KOPT-K1 (cell line): ENCODE data around the gene FREM2.

Experiments
- H3K27ac ChIP-seq: fragments of 200-600 bp; sonication (generic); 2 replicates; pipeline ENCODE4 v1.5.1; 2016; ENCODE audit warnings: antibody characterized with exemption, mild to moderate bottlenecking, low read depth, low read length; ENCODE audit not compliant: poor library complexity, severe bottlenecking
- H3K36me3 ChIP-seq: fragments of 200-600 bp; sonication (generic); 2 replicates; pipeline ENCODE4 v1.5.1; 2017; ENCODE audit warnings: antibody characterized with exemption, mild to moderate bottlenecking, low read length, moderate library complexity; ENCODE audit not compliant: insufficient read depth
- H3K9me3 ChIP-seq: fragments of 200-600 bp; sonication (generic); 2 replicates; pipeline ENCODE4 v1.5.1; 2017; ENCODE audit warnings: antibody characterized with exemption, low read length, mild to moderate bottlenecking; ENCODE audit not compliant: insufficient read depth, poor library complexity, severe bottlenecking

The FREM2 gene

GRCh38 chr13:38863536-38863935 lies 176.7 kb downstream of the FREM2 start:
- Histone ChIP-seq H3K9me3 (no peaks in the 10 kb centered on the region), H3K36me3 (no peaks in the 10 kb centered on the region), H3K27ac (no peak overlapping the region)

GRCh38 chr13:38866649-38867048 lies 179.8 kb downstream of the FREM2 start:
- H3K27ac ChIP-seq, result no peak overlapping the region

GRCh38 chr13:38868399-38868798 lies 181.5 kb downstream of the FREM2 start:
- no peaks in the 10 kb centered on the region for H3K9me3 ChIP-seq

More at GRCh38 chr13:38866649-38867048, 179.8 kb downstream of the FREM2 start:
- no peaks in the 10 kb centered on the region for H3K36me3 ChIP-seq
- no peaks in the 10 kb centered on the region for H3K9me3 ChIP-seq

GRCh38 chr13:38868870-38869269 lies 182.0 kb downstream of the FREM2 start:
- no peaks in the 10 kb centered on the region for H3K9me3 ChIP-seq
- H3K36me3 ChIP-seq, result no peaks in the 10 kb centered on the region
- no peak overlapping the region for H3K27ac ChIP-seq

More at GRCh38 chr13:38868399-38868798, 181.5 kb downstream of the FREM2 start:
- H3K36me3 ChIP-seq, result no peaks in the 10 kb centered on the region
- no peak overlapping the region for H3K27ac ChIP-seq

GRCh38 chr13:38871275-38871674 lies 184.4 kb downstream of the FREM2 start:
- no peaks in the 10 kb centered on the region for H3K36me3 ChIP-seq

GRCh38 chr13:38872693-38873092 lies 185.8 kb downstream of the FREM2 start:
- H3K9me3 ChIP-seq, result no peaks in the 10 kb centered on the region
- H3K36me3 ChIP-seq, result no peaks in the 10 kb centered on the region
- H3K27ac ChIP-seq, result no peak overlapping the region

More at GRCh38 chr13:38871275-38871674, 184.4 kb downstream of the FREM2 start:
- Histone ChIP-seq H3K27ac (no peak overlapping the region), H3K9me3 (no peaks in the 10 kb centered on the region)

GRCh38 chr13:38875186-38875875 lies 188.5 kb downstream of the FREM2 start:
- Histone ChIP-seq H3K27ac (no peak overlapping the region), H3K9me3 (no peaks in the 10 kb centered on the region), H3K36me3 (no peaks in the 10 kb centered on the region)

GRCh38 chr13:38879278-38879677 lies 192.4 kb downstream of the FREM2 start:
- H3K9me3 ChIP-seq, result no peaks in the 10 kb centered on the region
- no peaks in the 10 kb centered on the region for H3K36me3 ChIP-seq
- H3K27ac ChIP-seq, result no peak overlapping the region

- no peak overlapping the region for H3K27ac ChIP-seq
- no peaks in the 10 kb centered on the region for H3K9me3 ChIP-seq
- no peaks in the 10 kb centered on the region for H3K36me3 ChIP-seq
These were observed 192.9 kb downstream of the FREM2 start for GRCh38 chr13:38879786-38880185.

GRCh38 chr13:38880397-38880796 lies 193.5 kb downstream of the FREM2 start:
- H3K9me3 ChIP-seq, result no peaks in the 10 kb centered on the region
- no peaks in the 10 kb centered on the region for H3K36me3 ChIP-seq
- no peak overlapping the region for H3K27ac ChIP-seq

- no peaks in the 10 kb centered on the region for H3K9me3 ChIP-seq
- no peak overlapping the region for H3K27ac ChIP-seq
- no peaks in the 10 kb centered on the region for H3K36me3 ChIP-seq
These were observed 196.9 kb downstream of the FREM2 start for GRCh38 chr13:38883783-38884182.

GRCh38 chr13:38888309-38888708 lies 201.4 kb downstream of the FREM2 start:
- Histone ChIP-seq H3K27ac (no peak overlapping the region), H3K9me3 (no peaks in the 10 kb centered on the region), H3K36me3 (no peaks in the 10 kb centered on the region)

- Histone ChIP-seq H3K36me3 (no peaks in the 10 kb centered on the region), H3K27ac (no peak overlapping the region), H3K9me3 (no peaks in the 10 kb centered on the region)
These were observed 208.2 kb downstream of the FREM2 start for GRCh38 chr13:38895075-38895474.

- H3K36me3 ChIP-seq, result no peaks in the 10 kb centered on the region
- no peaks in the 10 kb centered on the region for H3K9me3 ChIP-seq
- no peak overlapping the region for H3K27ac ChIP-seq
These were observed 210.6 kb downstream of the FREM2 start for GRCh38 chr13:38897521-38897920.

GRCh38 chr13:38898481-38898880 lies 211.6 kb downstream of the FREM2 start:
- Histone ChIP-seq H3K9me3 (no peaks in the 10 kb centered on the region), H3K27ac (no peak overlapping the region), H3K36me3 (no peaks in the 10 kb centered on the region)

GRCh38 chr13:38899571-38899970 lies 212.7 kb downstream of the FREM2 start:
- Histone ChIP-seq H3K36me3 (no peaks in the 10 kb centered on the region), H3K9me3 (no peaks in the 10 kb centered on the region), H3K27ac (no peak overlapping the region)
